VCaP (cell line): ENCODE data around the gene B4GALNT2.
"Not testable (repeated sequence)": the region's sequence is repeated elsewhere in the genome, so short reads cannot be mapped to it uniquely, and the experiment has no call there.

Experiments used
- H3K27ac ChIP-seq: fragments of 450-650 bp; 2 replicates; pipeline ENCODE4 v1.5.1; 2017
- CTCF ChIP-seq: fragments of 450-650 bp; conservative IDR thresholded peaks from 2 replicates; pipeline ENCODE4 v1.5.1; 2017; ENCODE audit warnings: mild to moderate bottlenecking, moderate library complexity

The B4GALNT2 gene

GRCh38 chr17:49132699-49133364 is at the start of gene B4GALNT2:
Gene B4GALNT2, plus strand, starts transcription at chr17:49132769. Its CDS starts 24 bp downstream, at chr17:49132793.
- TF ChIP-seq CTCF = no peak
- H3K27ac ChIP-seq = no peak within 1 kb of the TSS

- not testable (repeated sequence) for H3K27ac ChIP-seq
These were observed 47.5 kb upstream of the B4GALNT2 start for GRCh38 chr17:49085046-49085445.

GRCh38 chr17:49085565-49086315 is 46.8 kb upstream of the B4GALNT2 start:
- TF ChIP-seq CTCF = no peak

GRCh38 chr17:49086316-49086605 is 46.3 kb upstream of the B4GALNT2 start:
- TF ChIP-seq CTCF = no peak
- no peak overlapping the region for H3K27ac ChIP-seq

More at GRCh38 chr17:49085565-49086315, 46.8 kb upstream of the B4GALNT2 start:
- no peak overlapping the region for H3K27ac ChIP-seq

- H3K27ac ChIP-seq = no peak overlapping the region
- no peak for TF ChIP-seq CTCF
These were observed 45.9 kb upstream of the B4GALNT2 start for GRCh38 chr17:49086649-49087048.

- H3K27ac ChIP-seq = no peak overlapping the region
- TF ChIP-seq CTCF = no peak
These were observed 43.5 kb upstream of the B4GALNT2 start for GRCh38 chr17:49089094-49089493.

- H3K27ac ChIP-seq = no peak overlapping the region
- no peak for TF ChIP-seq CTCF
These were observed 41.5 kb upstream of the B4GALNT2 start for GRCh38 chr17:49090878-49091594.
